Epithelial cell of umbilical artery (primary cell): ENCODE results near the gene PIGP. TPM values are rescaled to one million over a fixed set of nuclear protein-coding genes. Genes with fewer than 3 reads are reported as not detected.

Experiments
- total RNA-seq: library from RNA; depleted of rRNA; stranded (reverse); fragments of >200 nt; gene quantifications from 2 replicates; pipeline ENCODE4 v1.2.3, GENCODE V29; 2014

Gene PIGP
- 2.9 and 4.7 TPM in 2 replicates for total RNA-seq

DNA sequence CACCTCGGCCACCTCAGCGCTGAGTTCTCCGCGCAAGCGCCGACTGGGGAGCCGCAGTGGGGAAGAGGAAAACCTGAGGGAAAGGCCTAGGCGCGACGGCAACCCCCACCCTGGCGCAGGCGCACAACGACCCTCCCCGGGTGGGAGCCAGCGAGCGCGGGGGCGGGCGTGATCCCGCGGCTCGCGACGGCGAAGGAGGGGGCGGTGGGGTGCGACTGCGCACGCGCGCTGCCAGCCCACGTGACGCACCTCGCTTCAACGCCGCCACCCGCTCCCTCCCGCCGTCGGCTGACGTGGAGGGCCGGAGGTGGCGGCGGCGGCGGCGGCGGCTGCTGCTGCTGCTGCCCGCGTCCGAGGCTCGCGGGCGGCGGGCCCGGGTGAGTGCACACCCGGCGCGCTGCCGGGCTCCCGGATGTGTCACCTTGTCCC lies at the start of gene PIGP, which contains the start of gene TTC3:
TSS of gene PIGP (minus strand) at position 84 of the 429 bp plus-strand sequence. CDS start 556 bp downstream, outside the sequence.
TSS of gene TTC3 (plus strand) at position 267 of the 429 bp plus-strand sequence. CDS start 14,004 bp downstream, outside the sequence.

Other genes starting within 250 kb of the PIGP start
- gene HLCS, start 106.4 kb downstream of the PIGP start, total RNA-seq: 11.4 and 13.8 TPM in 2 replicates
- under 0.01 TPM in 1 of 2 replicates, not detected in the other for gene RIPPLY3, start 66.4 kb downstream of the PIGP start, total RNA-seq
- gene TTC3, start 183 bp upstream of the PIGP start, total RNA-seq: 129 and 171 TPM in 2 replicates
- gene VPS26C, start 194.3 kb upstream of the PIGP start, total RNA-seq: 52.3 and 69.1 TPM in 2 replicates